B cell (primary cell): ENCODE measurements around the gene CCDC9B. TPM values are rescaled to one million over a fixed set of nuclear protein-coding genes. Genes with fewer than 3 reads are reported as not detected.
A peak's percentile ranks its signal among the peaks of the same experiment; 100 is the strongest.

Experiments used
- ATAC-seq: fragments of 200-7000 bp; cut with Tn5 transposase; one replicate; pipeline ENCODE4 v1.10.0; 2021; ENCODE audit warnings: low read depth, mild to moderate bottlenecking, moderate number of reproducible peaks, moderate library complexity
- CTCF ChIA-PET: fragments of 350-600 bp; sonication (Branson Sonifier 250); formaldehyde crosslinking; loops from one replicate; lab custom pipeline; 2021; ENCODE audit warnings: antibody characterized with exemption, inconsistent platforms; lab: Charles Lee
- POLR2A ChIA-PET: fragments of 350-600 bp; sonication (Branson Sonifier 250); formaldehyde crosslinking; loops from one replicate; lab custom pipeline; 2021; ENCODE audit warnings: antibody characterized with exemption; lab: Charles Lee
- DNase-seq: peaks from one replicate; pipeline ENCODE4 v3.0.0; 2013
- H2AFZ ChIP-seq: 2 replicates; pipeline ENCODE4 v1.6.1; 2012; ENCODE audit warnings: mild to moderate bottlenecking, low read depth, low read length; ENCODE audit not compliant: insufficient read depth, poor library complexity, severe bottlenecking
- H3K27ac ChIP-seq, 2 donors: 1 replicate in 1 of 2; 2 replicates in 1 of 2; pipeline ENCODE4 v1.5.1; 2012 to 2013; ENCODE audit warnings: low read length in 2 of 2, mild to moderate bottlenecking in 2 of 2, moderate library complexity in 1 of 2
- H3K27me3 ChIP-seq, 4 experiments: fragments of 200-600 bp in 1 of 4; sonication (generic) in 1 of 4; replicated peaks in 1 of 4; 1 replicate in 2 of 4; 2 replicates in 2 of 4; pipeline versions ENCODE4 v1.6.1 to v1.7.0; 2013 to 2016; ENCODE audit warnings: low read length in 3 of 4, mild to moderate bottlenecking in 2 of 4, mixed read lengths in 1 of 4, moderate library complexity in 1 of 4; ENCODE audit not compliant: insufficient read depth in 4 of 4, control insufficient read depth in 3 of 4; ENCODE audit errors: control extremely low read depth in 1 of 4
- H3K36me3 ChIP-seq, 2 experiments: replicated peaks in 1 of 2; 1 replicate in 1 of 2; 2 replicates in 1 of 2; pipeline versions ENCODE4 v1.6.1 to v1.7.1; 2013; ENCODE audit warnings: low read length in 1 of 2; ENCODE audit not compliant: insufficient read depth in 2 of 2, control insufficient read depth in 1 of 2; ENCODE audit errors: control extremely low read depth in 1 of 2, extremely low read depth in 1 of 2
- H3K4me1 ChIP-seq, 2 donors: fragments of 200-600 bp in 1 of 2; sonication (generic) in 1 of 2; 1 replicate in 1 of 2; 2 replicates in 1 of 2; pipeline versions ENCODE4 v1.5.1 to v1.6.1; 2013 to 2017; ENCODE audit warnings: low read length in 2 of 2; ENCODE audit not compliant: control insufficient read depth in 2 of 2, insufficient read depth in 2 of 2
- H3K4me2 ChIP-seq: replicated peaks from 2 replicates; pipeline ENCODE3; 2012; ENCODE audit warnings: mild to moderate bottlenecking, low read depth, low read length; ENCODE audit not compliant: poor library complexity, severe bottlenecking
- H3K4me3 ChIP-seq, 5 experiments: fragments of 200-600 bp in 1 of 5; sonication (generic) in 1 of 5; 1 replicate in 3 of 5; 2 replicates in 2 of 5; pipeline versions ENCODE4 v1.5.1 to v1.7.0; 2011 to 2016; ENCODE audit warnings: low read length in 4 of 5, mild to moderate bottlenecking in 4 of 5, low read depth in 2 of 5, control low read depth in 1 of 5, moderate library complexity in 1 of 5; ENCODE audit not compliant: insufficient read depth in 1 of 5; ENCODE audit errors: control extremely low read depth in 1 of 5, extremely low read depth in 1 of 5
- H3K79me2 ChIP-seq: fragments of 200-600 bp; sonication (generic); one replicate; pipeline ENCODE4 v1.6.0; 2016; ENCODE audit warnings: low read length; ENCODE audit not compliant: control insufficient read depth, insufficient read depth
- H3K9ac ChIP-seq: fragments of 200-600 bp; sonication (generic); 2 replicates; pipeline ENCODE4 v1.6.1; 2017; ENCODE audit warnings: mild to moderate bottlenecking, low read length, moderate library complexity
- H3K9me3 ChIP-seq, 3 donors: one replicate each; pipeline versions ENCODE4 v1.6.1 to v1.7.1; 2013; ENCODE audit warnings: low read length in 2 of 3; ENCODE audit not compliant: control insufficient read depth in 2 of 3, insufficient read depth in 1 of 3; ENCODE audit errors: control extremely low read depth in 1 of 3
- H4K20me1 ChIP-seq: 2 replicates; pipeline ENCODE4 v1.6.0; 2012; ENCODE audit warnings: mild to moderate bottlenecking, low read length; ENCODE audit not compliant: insufficient read depth, control insufficient read depth, poor library complexity, severe bottlenecking
- H3K27ac Mint-ChIP-seq: one replicate; pipeline ENCODE4 v1.8.0; 2021; ENCODE audit warnings: mixed read lengths
- H3K27me3 Mint-ChIP-seq: one replicate; pipeline ENCODE4 v1.8.0; 2021; ENCODE audit warnings: mixed read lengths
- H3K4me1 Mint-ChIP-seq: one replicate; pipeline ENCODE4 v1.8.0; 2021; ENCODE audit warnings: mixed read lengths
- H3K4me3 Mint-ChIP-seq: one replicate; pipeline ENCODE4 v1.8.0; 2021; ENCODE audit warnings: mixed read lengths
- H3K9me3 Mint-ChIP-seq: one replicate; pipeline ENCODE4 v1.8.0; 2022; ENCODE audit warnings: mixed read lengths; ENCODE audit not compliant: insufficient read depth
- EZH2 ChIP-seq: IDR thresholded peaks from 2 replicates; pipeline ENCODE4 v1.6.1; 2012; ENCODE audit warnings: borderline replicate concordance, low read depth, mild to moderate bottlenecking, moderate library complexity, low read length; ENCODE audit not compliant: insufficient read depth, poor library complexity, severe bottlenecking
- WGBS: methylation state at CpG from one replicate; pipeline ENCODE4 v1.1.5; 2013; ENCODE audit warnings: missing lambda C conversion rate; ENCODE audit not compliant: insufficient coverage; 5-methylcytosine and 5-hydroxymethylcytosine counted together
- intact Hi-C: fragments of 100-400 bp; cut with micrococcal nuclease; formaldehyde crosslinking; loops from one replicate; pipeline ENCODE4 v1.10.0; 2022
- polyA plus RNA-seq: library from polyadenylated mRNA; depleted of rRNA; stranded (reverse); fragments of >200 nt; gene quantifications from 2 replicates; pipeline ENCODE4 v1.2.3, GENCODE V29; 2012
- total RNA-seq, 2 donors: library from RNA; stranded (reverse); fragments of 120-200 nt in 1 of 2; gene quantifications; 1 replicate in 1 of 2; 2 replicates in 1 of 2; pipeline versions ENCODE4 v1.2.3 to v1.2.4, GENCODE V29; 2013 to 2022
- TF ChIP-seq, protein P1 (sequence below): fragments of 200-600 bp; IDR thresholded peaks from one replicate; pipeline ENCODE4 v1.8.0; 2022; ENCODE audit warnings: antibody characterized with exemption, mild to moderate bottlenecking

CCDC9B gene
- total and polyA plus RNA-seq, 2 donors (not counting 1 experiment from before 2014, with no cell fraction given), result 1.6 to 2.4 TPM

GRCh38 chr15:40305281-40305680 lies 35.5 kb downstream of the CCDC9B start:
- H3K9ac ChIP-seq, result no peak overlapping the region
- DNase-seq (no peak), ATAC-seq (no peak)
- peaks cover 25 to 36% of the 10 kb centered on the region in 2 donors for H3K4me1 ChIP-seq
- Mint-ChIP-seq H3K4me3 (no peak overlapping the region), H3K4me1 (peaks cover 47% of the 10 kb centered on the region), H3K27ac (peak overlapping the region; percentile 32), H3K27me3 (no peaks in the 10 kb centered on the region), H3K9me3 (no peaks in the 10 kb centered on the region)
- no peak overlapping the region for H3K4me3 ChIP-seq
- no peak overlapping the region for H3K27ac ChIP-seq
- TF ChIP-seq, protein P1, sequence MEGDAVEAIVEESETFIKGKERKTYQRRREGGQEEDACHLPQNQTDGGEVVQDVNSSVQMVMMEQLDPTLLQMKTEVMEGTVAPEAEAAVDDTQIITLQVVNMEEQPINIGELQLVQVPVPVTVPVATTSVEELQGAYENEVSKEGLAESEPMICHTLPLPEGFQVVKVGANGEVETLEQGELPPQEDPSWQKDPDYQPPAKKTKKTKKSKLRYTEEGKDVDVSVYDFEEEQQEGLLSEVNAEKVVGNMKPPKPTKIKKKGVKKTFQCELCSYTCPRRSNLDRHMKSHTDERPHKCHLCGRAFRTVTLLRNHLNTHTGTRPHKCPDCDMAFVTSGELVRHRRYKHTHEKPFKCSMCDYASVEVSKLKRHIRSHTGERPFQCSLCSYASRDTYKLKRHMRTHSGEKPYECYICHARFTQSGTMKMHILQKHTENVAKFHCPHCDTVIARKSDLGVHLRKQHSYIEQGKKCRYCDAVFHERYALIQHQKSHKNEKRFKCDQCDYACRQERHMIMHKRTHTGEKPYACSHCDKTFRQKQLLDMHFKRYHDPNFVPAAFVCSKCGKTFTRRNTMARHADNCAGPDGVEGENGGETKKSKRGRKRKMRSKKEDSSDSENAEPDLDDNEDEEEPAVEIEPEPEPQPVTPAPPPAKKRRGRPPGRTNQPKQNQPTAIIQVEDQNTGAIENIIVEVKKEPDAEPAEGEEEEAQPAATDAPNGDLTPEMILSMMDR, result no peak
- TF ChIP-seq EZH2, result no peak
- peaks cover 0 to 7% (median 0%) of the 10 kb centered on the region in 3 donors for H3K9me3 ChIP-seq
- POLR2A ChIA-PET, result interaction anchor here (1.5 kb wide), 1 partner anchor 18 kb away, joined by 4 read pairs; the partner anchor contains the start of gene INAFM2
- peaks cover 0 to 43% of the 10 kb centered on the region in 2 experiments for H3K36me3 ChIP-seq
- WGBS, result 95% methylated on average over 3 of the region's 4 CpGs
- CTCF ChIA-PET, result interaction anchor here (0.8 to 14.9 kb wide), 5 partner anchors 14 to 35 kb away, joined by 3 to 204 read pairs (median 5); partner anchors contain the start of gene CCDC9B
- no peak overlapping the region for H2AFZ ChIP-seq
- no peaks in the 10 kb centered on the region for H4K20me1 ChIP-seq
- H3K27me3 ChIP-seq, result no peaks in the 10 kb centered on the region
- peaks cover 24% of the 10 kb centered on the region for H3K79me2 ChIP-seq
- no peak overlapping the region for H3K4me2 ChIP-seq
- intact Hi-C loops, result no loop called here

- peaks cover 0 to 52% of the 10 kb centered on the region in 2 experiments for H3K36me3 ChIP-seq
These were observed 37.2 kb downstream of the CCDC9B start for GRCh38 chr15:40303576-40303975.

More at GRCh38 chr15:40303576-40303975, 37.2 kb downstream of the CCDC9B start:
- H3K27me3 ChIP-seq, result no peaks in the 10 kb centered on the region
- H4K20me1 ChIP-seq, result no peaks in the 10 kb centered on the region
- intact Hi-C loops, result no loop called here
- no peak overlapping the region for H3K4me2 ChIP-seq
- no peak overlapping the region for H3K27ac ChIP-seq
- 93% methylated on average over 1 of the region's 2 CpGs for WGBS
- peaks cover 0 to 12% (median 0%) of the 10 kb centered on the region in 3 donors for H3K9me3 ChIP-seq
- H3K79me2 ChIP-seq, result peaks cover 17% of the 10 kb centered on the region
- H2AFZ ChIP-seq, result no peak overlapping the region
- DNase-seq (no peak), ATAC-seq (no peak)
- H3K4me1 ChIP-seq, result peaks cover 14 to 21% of the 10 kb centered on the region in 2 donors
- Mint-ChIP-seq H3K9me3 (peaks cover 6% of the 10 kb centered on the region), H3K27me3 (no peaks in the 10 kb centered on the region), H3K27ac (no peak overlapping the region), H3K4me1 (peaks cover 30% of the 10 kb centered on the region), H3K4me3 (no peak overlapping the region)
- TF ChIP-seq, protein P1, result no peak
- TF ChIP-seq EZH2, result no peak
- ChIA-PET POLR2A (no interaction called here), CTCF (interaction anchor here (1.2 to 14.9 kb wide), 3 partner anchors 18 to 37 kb away, joined by 9 to 204 read pairs (median 31); partner anchors contain the start of gene CCDC9B)
- H3K9ac ChIP-seq, result no peak overlapping the region
- H3K4me3 ChIP-seq, result no peak overlapping the region
